ENCODE results near the gene SEPTIN3. TPM values are rescaled to one million over a fixed set of nuclear protein-coding genes. Genes with fewer than 3 reads are reported as not detected.

SEPTIN3 gene
- polyA plus RNA-seq, 1 of the 3 experiments (the other 2 are of a cell fraction), result 0.35 TPM

DNA sequence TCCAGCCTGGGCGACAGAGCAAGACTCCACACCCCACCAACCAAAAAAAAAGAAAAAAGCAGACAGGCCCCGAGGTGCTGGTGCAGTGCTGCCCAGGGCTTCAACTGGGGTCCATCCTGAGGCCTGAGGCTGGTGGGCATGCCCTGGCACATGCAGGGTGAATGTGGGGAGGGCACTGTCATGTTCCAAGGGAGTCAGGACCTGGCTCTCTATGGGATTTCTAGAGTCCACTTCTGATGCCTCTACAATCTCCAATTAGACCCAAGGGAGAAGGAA, 32.4 kb upstream of the SEPTIN3 start:
- DNase-seq, result no peak
- no peak overlapping the region for H3K4me2 ChIP-seq
- no peaks in the 10 kb centered on the region for H3K36me3 ChIP-seq (replicated peaks in 1 of 2; ENCODE audit: control insufficient read depth in 1 of 2, insufficient read depth in 2 of 2, low read length in 1 of 2)
- H3K9me3 ChIP-seq, result no peaks in the 10 kb centered on the region
- no peak overlapping the region for H2AFZ ChIP-seq (ENCODE audit: low read depth)
- no peak overlapping the region for H3K4me3 ChIP-seq (ENCODE audit: low read depth in 2 of 2, low read length in 1 of 2)
- TF ChIP-seq JUND (IDR thresholded peaks at IDR 0.05) (no peak), SMC3 (IDR thresholded peaks at IDR 0.05; ENCODE audit: low read depth, low read length) (no peak), MEF2A (IDR thresholded peaks at IDR 0.05; ENCODE audit: borderline replicate concordance, low read depth) (no peak), IRF3 (IDR thresholded peaks at IDR 0.05; ENCODE audit: low read depth, low read length) (no peak), CHD2 (IDR thresholded peaks at IDR 0.05; ENCODE audit: low read length, partially characterized antibody) (no peak), ZBTB33 (IDR thresholded peaks at IDR 0.05; ENCODE audit: borderline replicate concordance, low read depth) (no peak), POLR2AphosphoS5 (IDR thresholded peaks at IDR 0.05; ENCODE audit: low read depth, low read length) (no peak), NRF1 (IDR thresholded peaks at IDR 0.05; ENCODE audit: low read depth, low read length) (no peak), SIN3A (IDR thresholded peaks at IDR 0.05; ENCODE audit: borderline replicate concordance, low read depth, low read length) (no peak), EP300 (IDR thresholded peaks at IDR 0.05; ENCODE audit: borderline replicate concordance in 1 of 2, low read depth in 1 of 2, low read length in 1 of 2) (no peak), TCF12 (IDR thresholded peaks at IDR 0.05) (no peak), MAX (IDR thresholded peaks at IDR 0.05; ENCODE audit: low read depth) (no peak), YY1 (IDR thresholded peaks at IDR 0.05; ENCODE audit: low read depth) (no peak), ELF1 (IDR thresholded peaks at IDR 0.05) (no peak), TEAD4 (IDR thresholded peaks at IDR 0.05; ENCODE audit: borderline replicate concordance, insufficient read depth) (no peak), RFX5 (IDR thresholded peaks at IDR 0.05; ENCODE audit: low read length) (no peak), USF2 (IDR thresholded peaks at IDR 0.05; ENCODE audit: borderline replicate concordance, low read depth, low read length) (no peak)
- TF ChIP-seq, protein P1, sequence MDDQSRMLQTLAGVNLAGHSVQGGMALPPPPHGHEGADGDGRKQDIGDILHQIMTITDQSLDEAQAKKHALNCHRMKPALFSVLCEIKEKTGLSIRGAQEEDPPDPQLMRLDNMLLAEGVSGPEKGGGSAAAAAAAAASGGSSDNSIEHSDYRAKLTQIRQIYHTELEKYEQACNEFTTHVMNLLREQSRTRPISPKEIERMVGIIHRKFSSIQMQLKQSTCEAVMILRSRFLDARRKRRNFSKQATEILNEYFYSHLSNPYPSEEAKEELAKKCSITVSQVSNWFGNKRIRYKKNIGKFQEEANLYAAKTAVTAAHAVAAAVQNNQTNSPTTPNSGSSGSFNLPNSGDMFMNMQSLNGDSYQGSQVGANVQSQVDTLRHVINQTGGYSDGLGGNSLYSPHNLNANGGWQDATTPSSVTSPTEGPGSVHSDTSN (IDR thresholded peaks at IDR 0.05), result no peak
- ChIA-PET POLR2A (no interaction called here), CTCF (interaction anchor here (1.3 to 1.6 kb wide), 2 partner anchors 115 to 240 kb away, joined by 6 read pairs; no protein-coding TSS in a partner anchor)
- H3K27me3 ChIP-seq (ENCODE audit: insufficient read depth), result no peaks in the 10 kb centered on the region
- H3K4me1 ChIP-seq (ENCODE audit: control insufficient read depth in 1 of 2, insufficient read depth in 2 of 2, low read depth in 1 of 2, low read length in 1 of 2), result peaks cover 0 to 5% of the 10 kb centered on the region in 2 experiments; a peak in 1 of 4 replicates
- H3K9me2 ChIP-seq, result no peaks in the 10 kb centered on the region
- WGBS (ENCODE audit: low lambda C conversion rate), result no CpG with 5 or more reads among the region's 2 CpGs
- H3F3A ChIP-seq (replicated peaks; ENCODE audit: insufficient read depth), result peaks cover 11% of the 10 kb centered on the region
- no peaks in the 10 kb centered on the region for H3K79me2 ChIP-seq (ENCODE audit: insufficient read depth)
- no peaks in the 10 kb centered on the region for H4K20me1 ChIP-seq (ENCODE audit: insufficient read depth)
- H3K9ac ChIP-seq, result no peak overlapping the region
- H3K27ac ChIP-seq (ENCODE audit: low read depth in 2 of 2, low read length in 1 of 2), result no peak overlapping the region

All from SK-N-SH (cell line).